ENCODE measurements around the gene KRTAP11-1.

Gene KRTAP11-1, protein sequence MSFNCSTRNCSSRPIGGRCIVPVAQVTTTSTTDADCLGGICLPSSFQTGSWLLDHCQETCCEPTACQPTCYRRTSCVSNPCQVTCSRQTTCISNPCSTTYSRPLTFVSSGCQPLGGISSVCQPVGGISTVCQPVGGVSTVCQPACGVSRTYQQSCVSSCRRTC

DNA sequence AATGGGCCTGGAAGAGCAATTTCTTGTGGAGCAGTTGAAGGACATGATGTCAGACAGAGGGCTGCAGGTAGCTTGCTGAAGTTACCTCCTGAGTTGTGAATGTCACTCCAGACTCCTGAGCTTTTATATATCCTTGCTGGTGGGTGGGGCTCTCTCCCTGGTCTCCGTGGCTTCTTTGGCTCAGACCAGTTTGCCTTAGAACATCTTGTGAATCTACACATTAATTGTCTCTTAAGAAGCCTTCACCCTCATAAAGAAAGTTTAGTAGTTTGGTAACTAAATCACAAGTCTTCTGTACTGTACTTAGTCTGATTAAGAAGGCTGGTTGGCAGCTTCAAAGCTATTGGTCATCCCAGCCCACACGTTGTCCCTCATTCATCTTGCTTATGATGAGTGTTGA, at the start of gene KRTAP11-1:
TSS of gene KRTAP11-1 (minus strand) at position 101 of the 400 bp plus-strand sequence. CDS start at position 45, 56 bp downstream.
- DNase-seq (ENCODE audit: low read depth): no peak

DNA sequence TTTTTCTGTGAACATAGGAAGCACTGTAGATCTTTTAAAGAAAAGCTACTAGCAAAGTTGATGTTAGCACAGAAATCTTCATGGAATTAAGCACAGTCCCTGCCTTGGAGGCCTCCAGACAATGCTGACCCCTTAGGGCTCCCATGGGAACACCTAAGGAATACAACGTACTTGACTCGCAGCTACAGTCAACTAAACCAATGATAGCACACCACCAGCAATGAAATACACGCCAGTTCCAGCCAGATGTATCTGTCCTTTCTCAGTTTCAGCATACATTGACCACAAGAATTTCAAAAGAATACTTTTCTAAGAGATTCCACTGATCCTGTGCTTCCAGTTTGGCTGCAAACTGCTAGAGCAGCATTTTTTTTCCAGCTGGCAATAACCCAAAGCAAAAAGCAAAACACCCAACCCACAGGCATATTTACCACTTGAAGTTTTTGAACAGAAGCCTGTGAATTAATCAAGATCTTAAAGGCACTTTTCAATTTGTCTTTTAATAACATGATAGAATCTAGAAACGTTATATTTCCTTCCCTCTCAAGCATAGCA, 42.8 kb upstream of the KRTAP11-1 start:
- DNase-seq (ENCODE audit: low read depth): no peak

DNA sequence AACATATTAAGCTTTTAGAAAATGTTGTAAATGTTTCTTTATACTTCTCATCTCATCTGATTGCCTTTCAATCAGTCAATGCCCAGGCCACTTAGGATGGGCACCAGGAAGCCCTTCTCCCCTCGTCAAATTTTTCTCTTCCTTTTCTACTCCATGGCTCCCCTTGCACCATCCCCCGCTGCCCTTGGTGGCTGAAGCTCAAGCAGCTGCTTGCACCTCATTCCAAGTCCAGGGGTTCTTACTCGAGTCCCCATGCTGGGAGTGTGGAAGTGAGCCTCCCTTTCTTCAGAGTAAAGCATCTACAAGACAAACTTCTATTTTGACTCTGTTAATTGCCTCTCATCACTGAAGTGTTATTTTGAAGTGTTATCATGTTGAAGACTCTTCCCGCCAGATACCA, 39.7 kb upstream of the KRTAP11-1 start:
- no peak for DNase-seq (ENCODE audit: low read depth)

DNA sequence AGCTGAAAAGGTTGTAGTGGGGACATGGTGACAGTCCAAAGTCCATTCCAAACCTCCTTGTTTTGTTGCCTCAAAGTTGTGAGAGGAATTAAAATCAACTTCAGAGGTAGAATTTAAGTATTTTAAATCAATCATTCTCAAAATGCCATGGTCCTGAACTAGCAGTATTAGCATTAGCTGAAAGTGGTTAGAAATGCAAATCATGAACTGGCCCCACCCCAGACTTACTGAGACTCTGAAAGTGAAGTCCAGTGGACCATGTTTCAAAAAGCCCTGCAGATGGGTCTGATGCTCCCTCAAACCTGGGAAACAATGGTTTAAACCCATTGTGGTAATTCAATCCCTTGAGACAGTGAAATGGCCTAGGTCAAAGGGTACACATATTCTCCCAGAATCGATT, 36.2 kb upstream of the KRTAP11-1 start:
- no peak for DNase-seq (ENCODE audit: low read depth)

DNA sequence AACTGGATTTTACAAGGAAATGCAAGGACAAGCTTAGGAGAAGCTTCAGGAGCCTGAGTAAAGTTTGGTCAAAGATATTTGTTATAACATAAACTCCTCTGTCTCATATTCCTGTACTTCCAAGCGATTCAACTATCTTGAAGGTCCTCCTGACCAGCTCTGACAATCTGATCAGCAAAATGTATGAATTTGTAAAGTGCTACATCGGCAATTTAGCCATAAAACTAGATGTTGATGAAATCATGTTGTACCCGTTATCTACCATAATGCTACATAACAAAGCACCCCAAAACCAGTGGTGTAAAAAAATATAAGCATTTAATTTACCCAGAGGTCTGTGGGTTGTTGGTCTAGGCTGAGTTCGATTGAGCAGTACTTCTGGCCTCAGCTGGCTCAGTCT, 19.5 kb upstream of the KRTAP11-1 start:
- no peak for DNase-seq (ENCODE audit: low read depth)

DNA sequence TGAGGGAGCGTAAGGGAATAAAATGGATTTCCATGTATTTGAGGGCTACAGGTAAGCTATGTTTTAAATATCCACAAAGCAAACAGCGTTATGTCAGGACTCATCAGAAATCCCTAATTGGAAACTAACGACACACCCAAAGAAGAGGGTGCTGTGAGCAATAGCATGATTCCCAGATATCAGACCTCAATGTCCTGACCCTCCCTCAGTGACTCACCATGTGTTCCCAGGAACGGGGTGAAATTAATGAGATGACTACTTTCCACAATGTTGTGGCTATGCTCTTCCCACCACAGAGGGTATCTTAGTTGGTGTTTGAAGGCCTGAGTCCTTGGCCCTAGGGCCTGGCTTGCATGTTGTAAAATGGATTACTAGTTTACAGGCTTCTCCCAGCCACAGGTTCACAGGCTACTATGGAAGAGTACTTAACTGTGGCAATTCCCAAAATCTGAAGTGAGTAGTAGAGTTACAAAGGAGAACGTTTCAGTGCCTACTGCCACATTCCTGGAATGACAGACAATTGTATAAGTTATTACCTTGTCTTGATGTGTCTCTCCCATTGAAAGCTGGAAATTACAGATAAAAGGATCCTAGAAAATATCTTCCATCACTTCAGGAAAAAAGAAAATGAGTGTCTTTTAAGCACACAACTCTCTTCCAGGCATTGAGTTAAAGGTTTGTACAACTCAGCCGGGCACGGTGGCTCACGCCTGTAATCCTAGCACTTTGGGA, 1.7 kb upstream of the KRTAP11-1 start:
- no peak for DNase-seq (ENCODE audit: low read depth)

DNA sequence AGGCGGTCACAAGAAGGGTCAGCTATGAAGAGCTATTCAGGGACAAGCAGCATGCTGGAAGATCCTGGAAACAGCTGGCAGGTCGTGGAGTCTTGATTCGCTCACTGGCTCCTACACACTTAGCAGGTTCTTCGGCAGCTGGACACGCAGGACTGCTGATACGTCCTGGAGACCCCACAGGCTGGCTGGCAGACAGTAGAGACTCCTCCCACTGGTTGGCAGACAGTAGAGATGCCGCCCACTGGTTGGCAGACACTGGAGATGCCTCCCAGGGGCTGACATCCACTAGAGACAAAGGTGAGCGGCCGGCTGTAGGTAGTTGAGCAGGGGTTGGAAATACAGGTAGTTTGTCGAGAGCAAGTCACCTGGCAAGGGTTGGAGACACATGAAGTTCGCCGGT, 466 bp downstream of the KRTAP11-1 start:
- DNase-seq (ENCODE audit: low read depth): no peak

DNA sequence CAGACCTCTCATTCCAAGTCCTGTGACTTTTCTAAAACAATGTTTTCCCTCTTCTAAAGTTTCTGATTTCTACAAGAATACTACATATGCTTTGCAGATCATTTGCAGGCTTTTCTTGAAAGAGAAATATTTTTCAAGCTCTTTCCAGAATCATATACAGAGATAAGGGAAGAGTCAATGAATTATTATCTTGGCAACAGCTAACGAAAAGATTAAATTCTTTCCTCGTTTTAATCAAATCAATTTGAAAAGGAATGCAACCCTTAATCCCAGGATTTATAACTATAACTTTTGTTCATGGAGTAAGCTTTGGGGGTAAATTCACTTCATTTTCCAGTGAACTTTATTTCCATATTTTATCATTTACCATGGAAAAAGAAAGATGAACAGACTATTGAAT, 6.9 kb downstream of the KRTAP11-1 start:
- DNase-seq (ENCODE audit: low read depth): no peak

DNA sequence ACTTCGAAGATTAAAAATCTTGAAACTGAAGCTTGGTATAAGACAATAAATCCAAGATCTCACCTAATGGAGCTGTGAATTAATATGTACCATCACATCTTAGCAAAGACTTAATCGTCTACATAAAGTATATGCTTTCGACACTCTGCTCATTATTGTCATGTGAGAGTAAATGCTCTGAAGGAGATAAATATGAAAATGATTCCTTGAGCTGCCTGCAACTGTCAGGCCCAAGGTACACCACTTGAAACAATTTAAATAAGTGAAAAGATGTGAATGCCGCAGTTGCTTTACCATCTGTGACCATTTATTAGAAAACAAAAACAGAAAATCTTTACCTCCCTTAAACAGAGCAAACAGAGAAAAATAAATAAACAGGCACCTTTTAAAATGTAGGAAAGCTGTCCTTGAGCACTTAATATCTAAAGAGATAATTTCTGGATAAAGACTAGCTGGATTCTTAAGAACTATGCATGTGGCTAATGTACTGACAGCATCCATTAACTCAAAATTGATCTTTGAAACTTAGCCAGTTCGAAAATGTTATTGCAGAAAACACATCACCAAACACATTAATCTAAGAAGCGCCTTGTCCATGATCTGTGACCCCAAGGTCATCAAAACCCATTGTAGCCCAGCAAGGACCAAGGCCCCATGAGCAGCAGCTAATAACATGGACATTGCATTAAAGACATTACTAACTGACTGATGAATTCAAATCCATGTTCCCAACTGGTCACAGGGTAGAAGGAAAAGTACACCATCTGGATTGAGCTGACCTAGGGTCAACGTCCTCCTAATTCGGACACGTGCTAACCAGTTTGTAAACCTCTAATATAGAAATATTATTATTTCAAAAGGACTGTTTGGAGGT, 33.5 kb downstream of the KRTAP11-1 start:
- DNase-seq (ENCODE audit: low read depth): no peak

DNA sequence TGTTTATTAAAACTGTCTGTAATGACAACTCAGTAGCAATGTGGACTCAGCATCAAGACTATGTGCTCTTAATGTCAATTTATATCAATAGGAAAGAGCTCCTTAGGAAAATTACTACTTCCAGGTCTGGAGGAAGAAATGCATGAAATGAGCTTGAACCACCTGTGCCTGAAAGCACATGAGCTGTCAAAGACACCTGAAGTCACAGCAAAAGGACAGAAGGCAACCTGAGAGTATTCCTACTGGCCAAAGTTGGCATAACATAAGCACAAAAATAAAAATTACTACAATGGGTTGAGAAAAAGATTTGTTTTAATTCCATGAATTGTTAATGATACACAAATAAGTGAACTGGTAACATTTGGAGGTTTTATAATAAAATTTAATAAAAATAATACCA, 38.4 kb downstream of the KRTAP11-1 start:
- no peak for DNase-seq (ENCODE audit: low read depth)

DNA sequence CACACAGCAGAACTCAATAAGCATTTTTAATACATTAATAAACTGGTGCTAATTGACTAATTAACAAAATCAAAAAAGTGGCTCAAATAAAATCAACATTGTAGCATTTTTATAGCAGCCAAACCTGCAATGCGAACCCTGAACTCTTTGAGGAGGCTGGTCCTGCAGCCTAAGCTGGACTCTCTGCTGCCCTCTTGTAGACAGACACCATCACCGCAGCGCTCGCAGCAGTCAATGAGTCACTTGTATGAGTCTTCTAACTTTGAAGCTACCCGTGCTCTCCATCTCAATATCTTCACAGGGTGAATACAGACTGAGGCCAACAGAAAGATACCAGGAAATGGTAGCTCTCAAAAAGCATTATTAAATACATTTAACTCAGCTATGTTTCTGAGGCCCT, 42.1 kb downstream of the KRTAP11-1 start:
- DNase-seq (ENCODE audit: low read depth): peak; percentile 48

DNA sequence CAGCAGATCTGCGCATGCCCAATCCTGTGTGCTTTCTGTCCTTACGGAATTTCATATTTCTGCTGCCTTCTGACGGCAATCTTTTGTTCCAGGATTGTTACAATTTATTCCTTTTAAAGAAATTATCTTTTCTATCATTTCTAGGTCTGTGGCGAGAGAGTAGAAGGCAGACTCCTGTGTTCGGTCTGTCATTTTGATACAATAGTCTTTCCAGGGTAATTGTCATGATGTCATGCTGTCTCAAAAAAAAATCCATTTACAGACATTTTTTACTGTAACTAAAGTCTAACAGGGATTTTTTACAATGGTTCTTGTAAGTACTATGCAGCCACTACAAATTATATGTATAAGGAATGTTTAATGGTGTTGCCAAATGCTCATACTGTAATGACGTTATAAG, 42.8 kb downstream of the KRTAP11-1 start:
- no peak for DNase-seq (ENCODE audit: low read depth)

DNA sequence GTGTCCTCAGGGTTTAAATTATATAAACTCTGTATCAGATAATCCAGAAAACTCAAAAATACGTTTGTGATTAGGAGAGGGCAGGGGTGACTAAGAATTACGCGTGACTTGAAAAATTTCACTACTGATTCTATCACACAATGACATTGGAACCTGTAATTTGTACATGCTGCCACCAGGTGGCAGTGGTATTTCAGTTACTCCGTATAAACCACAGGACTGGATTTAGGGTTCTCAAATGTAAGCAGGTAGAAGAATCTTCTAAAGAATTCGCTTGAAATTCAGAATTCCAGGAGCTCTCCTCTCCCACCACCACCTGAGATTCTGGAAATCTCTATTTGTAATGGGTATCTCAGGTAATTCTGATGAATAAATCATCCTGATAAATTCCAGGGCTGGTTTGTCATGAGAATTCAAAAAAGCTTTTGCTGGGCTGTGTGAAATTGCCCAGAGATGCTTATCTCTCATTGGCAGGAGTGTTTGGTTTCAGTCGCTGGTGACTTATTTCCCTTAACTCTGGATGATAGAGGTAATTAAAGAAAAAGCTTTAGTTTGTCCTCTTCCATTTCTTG, 50.1 kb downstream of the KRTAP11-1 start:
- peak; percentile 11 for DNase-seq (ENCODE audit: low read depth)
